WTC11 (cell line): ENCODE data around the gene SP100.

Experiments used
- ARID4B ChIP-seq: sonication (generic); formaldehyde crosslinking; IDR thresholded peaks from 2 replicates; pipeline ENCODE4 v1.8.0; 2023; ENCODE audit warnings: missing genetic modification reagents, mild to moderate bottlenecking, borderline replicate concordance
- CBFB ChIP-seq: sonication (generic); formaldehyde crosslinking; IDR thresholded peaks from 2 replicates; pipeline ENCODE4 v1.8.1; 2022; ENCODE audit warnings: mild to moderate bottlenecking, low read depth, missing genetic modification reagents
- CTCF ChIP-seq: fragments of 200-600 bp; IDR thresholded peaks from 2 replicates; pipeline ENCODE4 v1.8.0; 2022; ENCODE audit warnings: antibody characterized with exemption
- IRF2 ChIP-seq: sonication (generic); formaldehyde crosslinking; IDR thresholded peaks from 2 replicates; pipeline ENCODE4 v1.8.0; 2022; ENCODE audit warnings: low read depth, missing genetic modification reagents, borderline replicate concordance
- NFYB ChIP-seq: sonication (generic); formaldehyde crosslinking; conservative IDR thresholded peaks from 2 replicates; pipeline ENCODE4 v1.8.0; 2022; ENCODE audit warnings: low read depth, missing genetic modification reagents
- ZBTB21 ChIP-seq: sonication (generic); formaldehyde crosslinking; IDR thresholded peaks from 2 replicates; pipeline ENCODE4 v1.8.1; 2023; ENCODE audit warnings: mild to moderate bottlenecking, missing genetic modification reagents, borderline replicate concordance

GRCh38 chr2:230592775-230593174, 176.8 kb downstream of the SP100 start:
- TF ChIP-seq ARID4B (CRISPR knock-in tag), result no peak
- TF ChIP-seq CBFB, result no peak
- TF ChIP-seq NFYB (CRISPR knock-in tag), result no peak
- no peak for TF ChIP-seq CTCF
- no peak for TF ChIP-seq ZBTB21 (CRISPR knock-in tag)
- no peak for TF ChIP-seq IRF2
